LNCaP clone FGC (cell line): ENCODE results near the gene MUC22.

ENCODE experiments used
- DNase-seq: peaks from one replicate; pipeline ENCODE4 v3.0.0-alpha.2; 2011; ENCODE audit warnings: low read depth
- H3K4me3 ChIP-seq: 2 replicates; pipeline ENCODE4 v1.5.1; 2011; ENCODE audit warnings: mild to moderate bottlenecking, low read depth, low read length, control low read depth
- TF ChIP-seq, protein P1 (sequence below): IDR thresholded peaks from 2 replicates; pipeline ENCODE4 v1.5.1; 2012; ENCODE audit warnings: mild to moderate bottlenecking; ENCODE audit not compliant: control insufficient read depth, insufficient read depth; ENCODE audit errors: extremely low read depth

The MUC22 gene

DNA sequence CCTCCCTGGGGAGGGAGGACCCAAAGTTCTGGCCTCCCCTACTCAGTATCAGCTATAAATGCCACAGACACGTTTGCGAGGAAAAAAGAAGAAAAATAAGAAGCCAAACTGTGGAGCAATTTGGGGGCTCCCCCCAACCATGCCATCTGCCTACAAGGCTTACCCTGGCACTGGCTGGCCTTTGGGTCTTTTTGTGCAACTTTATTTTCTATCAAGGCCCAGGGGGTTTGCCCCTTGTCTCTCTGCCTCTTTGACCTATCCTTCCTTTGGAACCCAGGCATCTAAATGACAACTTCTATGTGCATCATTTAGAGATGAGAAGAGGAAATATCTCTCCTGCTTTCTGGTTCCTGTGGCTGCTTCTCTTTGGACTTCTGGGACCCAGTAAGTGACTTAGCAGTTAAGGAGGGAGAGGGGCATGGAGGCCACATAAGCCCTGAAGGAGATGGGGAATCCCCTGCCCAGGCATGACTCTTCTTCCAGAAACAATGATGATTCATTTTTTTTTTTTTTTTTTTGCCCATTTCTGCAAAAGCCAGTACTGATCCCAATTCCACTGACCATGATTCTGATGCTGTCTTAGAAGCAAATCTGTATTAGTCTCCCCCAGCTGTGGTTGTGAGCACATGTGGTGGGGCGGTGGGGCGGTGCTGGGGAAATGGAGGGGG is at the start of gene MUC22:
MUC22 (plus strand) TSS at position 82 of the 668 bp plus-strand sequence; CDS start at position 315, 233 bp downstream.
- TF ChIP-seq, protein P1, sequence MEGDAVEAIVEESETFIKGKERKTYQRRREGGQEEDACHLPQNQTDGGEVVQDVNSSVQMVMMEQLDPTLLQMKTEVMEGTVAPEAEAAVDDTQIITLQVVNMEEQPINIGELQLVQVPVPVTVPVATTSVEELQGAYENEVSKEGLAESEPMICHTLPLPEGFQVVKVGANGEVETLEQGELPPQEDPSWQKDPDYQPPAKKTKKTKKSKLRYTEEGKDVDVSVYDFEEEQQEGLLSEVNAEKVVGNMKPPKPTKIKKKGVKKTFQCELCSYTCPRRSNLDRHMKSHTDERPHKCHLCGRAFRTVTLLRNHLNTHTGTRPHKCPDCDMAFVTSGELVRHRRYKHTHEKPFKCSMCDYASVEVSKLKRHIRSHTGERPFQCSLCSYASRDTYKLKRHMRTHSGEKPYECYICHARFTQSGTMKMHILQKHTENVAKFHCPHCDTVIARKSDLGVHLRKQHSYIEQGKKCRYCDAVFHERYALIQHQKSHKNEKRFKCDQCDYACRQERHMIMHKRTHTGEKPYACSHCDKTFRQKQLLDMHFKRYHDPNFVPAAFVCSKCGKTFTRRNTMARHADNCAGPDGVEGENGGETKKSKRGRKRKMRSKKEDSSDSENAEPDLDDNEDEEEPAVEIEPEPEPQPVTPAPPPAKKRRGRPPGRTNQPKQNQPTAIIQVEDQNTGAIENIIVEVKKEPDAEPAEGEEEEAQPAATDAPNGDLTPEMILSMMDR = no peak
- no peak within 1 kb of the TSS for H3K4me3 ChIP-seq
- no peak for DNase-seq

DNA sequence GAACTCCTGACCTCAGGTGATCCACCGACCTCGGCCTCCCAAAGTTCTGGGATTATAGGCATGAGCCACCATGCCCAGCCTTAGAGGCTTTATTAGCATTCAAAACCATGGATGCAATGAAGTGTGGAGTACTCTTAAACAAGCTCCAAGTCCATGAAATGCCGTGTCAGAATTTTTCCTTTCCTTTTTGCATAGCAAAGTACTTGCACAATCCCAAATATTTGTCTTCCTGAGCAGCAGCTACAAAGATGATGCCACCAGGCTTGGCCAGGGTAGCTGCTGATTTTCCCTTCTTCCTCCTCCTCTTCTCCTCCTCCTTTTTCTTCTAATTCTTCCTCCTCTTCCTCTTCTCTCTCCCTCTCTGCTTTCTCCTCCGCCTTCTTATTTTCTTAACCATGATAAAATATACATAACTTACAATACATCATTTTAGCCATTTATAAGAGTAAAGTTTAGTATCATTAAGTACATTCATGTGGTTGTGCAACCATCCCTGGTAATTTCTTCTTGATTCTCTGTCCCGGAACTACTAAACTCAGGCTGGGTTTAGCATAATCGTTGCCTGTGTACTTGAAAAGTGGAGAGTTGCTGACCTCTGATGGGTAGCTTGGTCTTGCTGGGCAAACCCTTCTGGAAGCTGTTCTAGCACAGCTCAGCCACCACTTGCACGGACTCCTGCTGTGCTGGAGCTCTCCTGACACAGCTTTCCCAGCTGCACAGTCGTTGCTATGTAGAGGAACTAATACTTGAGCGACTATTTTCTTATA is 49.2 kb upstream of the MUC22 start:
- DNase-seq = no peak
- TF ChIP-seq, protein P1 = no peak
- H3K4me3 ChIP-seq = no peak overlapping the region

DNA sequence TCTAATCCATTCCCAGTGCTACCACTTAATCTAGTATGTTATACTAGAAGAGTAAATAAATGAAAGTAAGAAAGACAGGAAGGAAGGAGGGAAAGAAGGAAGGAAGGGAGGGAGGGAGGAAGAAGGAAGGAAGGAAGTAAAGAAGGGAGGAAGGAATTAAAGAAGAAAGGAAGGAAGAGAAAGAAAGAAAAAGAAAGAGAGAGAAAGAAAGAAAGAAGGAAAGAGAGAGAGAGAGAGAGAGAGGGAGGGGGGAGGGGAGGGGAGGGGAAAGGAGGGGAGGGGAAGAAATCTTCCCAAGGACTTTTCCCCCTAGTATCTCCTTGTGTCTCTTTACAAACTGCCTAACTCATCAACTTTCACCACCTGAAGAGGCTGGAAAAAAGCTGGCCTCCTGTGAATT is 47.6 kb upstream of the MUC22 start:
- no peak overlapping the region for H3K4me3 ChIP-seq
- TF ChIP-seq, protein P1 = no peak
- DNase-seq = no peak

DNA sequence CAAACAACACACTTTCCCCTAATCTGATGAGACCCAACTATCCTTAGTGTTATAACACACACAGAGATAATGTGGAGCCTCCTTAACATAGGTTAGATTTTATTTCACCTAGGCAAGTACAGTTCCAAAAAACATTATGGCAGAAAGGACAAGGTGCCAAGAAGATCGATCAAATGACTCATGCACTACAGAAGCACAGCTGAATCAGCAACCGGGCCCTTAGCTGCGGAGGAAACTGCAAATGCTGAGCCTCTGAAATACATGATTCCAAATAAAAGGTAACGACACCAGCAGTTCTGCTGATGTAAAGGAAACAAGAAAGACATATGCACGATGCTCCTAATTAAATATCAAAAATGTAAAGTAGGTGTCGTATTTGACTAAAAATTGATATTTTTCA is 46.6 kb upstream of the MUC22 start:
- no peak for DNase-seq
- TF ChIP-seq, protein P1 = no peak

DNA sequence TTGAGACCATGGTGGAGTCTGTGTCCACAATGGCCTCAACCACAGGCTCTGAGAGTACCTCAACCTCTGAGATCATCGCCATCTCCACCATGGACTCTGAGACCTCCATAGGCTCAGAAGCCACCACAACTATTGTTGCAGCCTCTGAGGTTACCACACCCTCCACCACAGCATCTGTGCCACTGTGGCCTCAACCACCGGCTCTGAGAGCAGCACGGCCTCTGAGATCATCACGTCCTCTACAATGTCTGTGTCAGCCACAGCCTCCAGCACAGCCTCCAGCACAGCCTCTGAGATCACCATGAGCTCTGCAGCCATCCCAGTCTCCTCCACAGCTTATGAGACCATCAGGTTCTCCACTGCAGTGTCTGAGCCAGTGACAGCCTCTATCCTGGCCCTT is 46.2 kb upstream of the MUC22 start:
- no peak overlapping the region for H3K4me3 ChIP-seq
- DNase-seq = no peak
- TF ChIP-seq, protein P1 = no peak

More for the DNA sequence above, 46.6 kb upstream of the MUC22 start:
- H3K4me3 ChIP-seq = no peak overlapping the region

DNA sequence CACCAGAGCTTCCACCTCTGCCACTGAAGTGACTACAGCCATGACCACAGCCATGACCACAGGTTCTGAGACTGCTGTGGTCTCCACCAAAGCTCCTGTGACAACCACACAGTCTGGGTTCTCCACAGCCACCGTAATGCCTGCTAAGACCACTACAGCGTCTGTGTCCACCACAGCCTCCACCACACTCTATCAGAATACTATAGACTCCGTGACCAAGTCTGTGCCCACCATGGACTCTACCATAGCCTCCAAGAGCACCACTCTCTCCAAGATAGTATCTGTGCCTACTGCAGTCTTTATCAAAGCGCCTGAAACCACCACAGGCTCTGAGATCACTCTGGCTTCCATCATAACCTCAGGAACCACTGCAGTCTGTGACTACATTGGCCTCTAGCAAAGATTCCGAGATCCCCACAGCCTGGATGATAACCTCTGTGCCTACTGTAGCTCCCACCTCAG is 45.1 kb upstream of the MUC22 start:
- DNase-seq = no peak
- TF ChIP-seq, protein P1 = no peak
- no peak overlapping the region for H3K4me3 ChIP-seq
